ENCODE measurements around the gene EML6.

DNA sequence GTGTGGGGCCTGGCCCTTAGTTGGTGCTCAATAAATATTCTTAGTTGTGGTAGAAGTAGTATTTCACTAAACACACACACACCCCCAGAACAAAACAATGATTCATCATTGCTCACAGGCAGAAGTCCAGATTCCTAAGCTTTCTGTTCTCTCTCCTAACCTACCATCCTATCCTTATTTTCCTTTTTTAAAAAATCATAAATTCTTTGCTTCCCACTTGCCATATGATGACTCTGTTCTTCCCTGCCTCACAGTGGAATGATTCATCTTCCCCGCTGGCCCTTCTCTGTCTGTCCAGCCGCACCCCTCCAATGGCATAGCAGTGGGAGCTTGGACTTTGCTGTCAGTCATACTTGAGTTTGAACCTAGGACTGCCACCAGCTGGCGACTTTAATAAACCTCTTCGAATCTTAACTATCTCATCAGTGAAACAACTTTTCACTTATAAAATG lies 5.2 kb downstream of the EML6 start:
- TF ChIP-seq, protein P1, sequence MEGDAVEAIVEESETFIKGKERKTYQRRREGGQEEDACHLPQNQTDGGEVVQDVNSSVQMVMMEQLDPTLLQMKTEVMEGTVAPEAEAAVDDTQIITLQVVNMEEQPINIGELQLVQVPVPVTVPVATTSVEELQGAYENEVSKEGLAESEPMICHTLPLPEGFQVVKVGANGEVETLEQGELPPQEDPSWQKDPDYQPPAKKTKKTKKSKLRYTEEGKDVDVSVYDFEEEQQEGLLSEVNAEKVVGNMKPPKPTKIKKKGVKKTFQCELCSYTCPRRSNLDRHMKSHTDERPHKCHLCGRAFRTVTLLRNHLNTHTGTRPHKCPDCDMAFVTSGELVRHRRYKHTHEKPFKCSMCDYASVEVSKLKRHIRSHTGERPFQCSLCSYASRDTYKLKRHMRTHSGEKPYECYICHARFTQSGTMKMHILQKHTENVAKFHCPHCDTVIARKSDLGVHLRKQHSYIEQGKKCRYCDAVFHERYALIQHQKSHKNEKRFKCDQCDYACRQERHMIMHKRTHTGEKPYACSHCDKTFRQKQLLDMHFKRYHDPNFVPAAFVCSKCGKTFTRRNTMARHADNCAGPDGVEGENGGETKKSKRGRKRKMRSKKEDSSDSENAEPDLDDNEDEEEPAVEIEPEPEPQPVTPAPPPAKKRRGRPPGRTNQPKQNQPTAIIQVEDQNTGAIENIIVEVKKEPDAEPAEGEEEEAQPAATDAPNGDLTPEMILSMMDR (IDR thresholded peaks at IDR 0.05 in 4 of 5, conservative IDR thresholded peaks at IDR 0.05 in 1 of 5), result no peak
- no peak for TF ChIP-seq POLR2A (IDR thresholded peaks at IDR 0.05)

Measured in gastrocnemius medialis (tissue), 4 donors.